Neural progenitor cell (in vitro differentiated cells): ENCODE results near the gene GLRA1.

Source experiments
- CTCF ChIP-seq: fragments of 200-600 bp; sonication (generic); IDR thresholded peaks from 2 replicates; pipeline ENCODE4 v1.5.1; 2017; ENCODE audit warnings: antibody characterized with exemption, mild to moderate bottlenecking
- EZH2 ChIP-seq: fragments of 200-600 bp; sonication (generic); IDR thresholded peaks from 2 replicates; pipeline ENCODE4 v1.6.1; 2017; ENCODE audit warnings: antibody characterized with exemption, mild to moderate bottlenecking, moderate library complexity
- EZH2phosphoT487 ChIP-seq: fragments of 200-600 bp; sonication (generic); IDR thresholded peaks from 2 replicates; pipeline ENCODE4 v1.6.1; 2017; ENCODE audit warnings: antibody characterized with exemption

DNA sequence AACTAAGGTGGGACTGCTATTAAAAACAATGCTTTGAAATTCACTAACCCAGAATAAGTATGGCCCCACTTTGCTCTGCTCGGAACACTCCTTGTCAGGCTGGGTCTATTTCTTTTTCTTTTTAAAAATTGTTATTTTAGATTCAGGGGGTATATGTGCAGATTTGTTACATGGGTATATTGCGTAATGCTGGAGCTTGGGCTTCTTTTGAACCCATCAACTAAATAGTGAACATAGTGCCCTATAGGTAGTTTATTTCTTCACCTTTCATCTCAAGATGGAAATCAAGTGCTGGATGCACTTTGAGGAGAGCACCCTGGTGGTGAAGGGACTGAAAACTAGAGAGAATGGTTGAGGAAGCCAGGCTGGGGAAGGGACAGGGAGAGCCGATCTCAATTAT is 51.0 kb downstream of the GLRA1 start:
- TF ChIP-seq CTCF (no peak), EZH2 (no peak), EZH2phosphoT487 (no peak)
